AG09309 (cell line): ENCODE results near the gene NEB.

Source experiments
- DNase-seq: peaks from one replicate; pipeline ENCODE4 v3.0.0-alpha.2; 2010; ENCODE audit warnings: low read depth
- H3K4me3 ChIP-seq: 2 replicates; pipeline ENCODE4 v1.5.1; 2011; ENCODE audit warnings: mild to moderate bottlenecking, low read depth, low read length, moderate library complexity; ENCODE audit not compliant: control insufficient read depth
- CTCF ChIP-seq: IDR thresholded peaks from 2 replicates; pipeline ENCODE4 v1.5.1; 2011; ENCODE audit warnings: mild to moderate bottlenecking, low read depth, low read length, inconsistent platforms; ENCODE audit not compliant: insufficient read depth, control insufficient read depth; ENCODE audit errors: missing control alignments

NEB gene

GRCh38 chr2:151508519-151508918, 225.8 kb downstream of the NEB start:
- no peak for TF ChIP-seq CTCF
- no peak for DNase-seq

GRCh38 chr2:151506170-151506569, 228.1 kb downstream of the NEB start:
- no peak for DNase-seq
- no peak overlapping the region for H3K4me3 ChIP-seq

More at GRCh38 chr2:151508519-151508918, 225.8 kb downstream of the NEB start:
- no peak overlapping the region for H3K4me3 ChIP-seq

GRCh38 chr2:151498178-151498577, 236.1 kb downstream of the NEB start:
- no peak overlapping the region for H3K4me3 ChIP-seq
- no peak for TF ChIP-seq CTCF
- no peak for DNase-seq

More at GRCh38 chr2:151506170-151506569, 228.1 kb downstream of the NEB start:
- TF ChIP-seq CTCF, result no peak

- H3K4me3 ChIP-seq, result no peak overlapping the region
- no peak for TF ChIP-seq CTCF
- no peak for DNase-seq
These were observed 242.8 kb downstream of the NEB start for GRCh38 chr2:151491496-151491895.

GRCh38 chr2:151490276-151490675, 244.0 kb downstream of the NEB start:
- no peak for TF ChIP-seq CTCF
- H3K4me3 ChIP-seq, result no peak overlapping the region
- no peak for DNase-seq

- DNase-seq, result no peak
- no peak for TF ChIP-seq CTCF
- H3K4me3 ChIP-seq, result no peak overlapping the region
These were observed 248.2 kb downstream of the NEB start for GRCh38 chr2:151486053-151486452.

- TF ChIP-seq CTCF, result no peak
- DNase-seq, result no peak
- no peak overlapping the region for H3K4me3 ChIP-seq
These were observed 250.2 kb downstream of the NEB start for GRCh38 chr2:151484100-151484499.
